GM12891 (cell line): ENCODE data around the gene TLCD2.

Experiments used
- DNase-seq: peaks from one replicate; pipeline ENCODE4 v3.0.0; 2011; ENCODE audit warnings: low spot score; ENCODE audit not compliant: insufficient read length
- FAIRE-seq: peaks from 2 replicates; lab custom pipeline; 2011; peaks lifted over from hg19 to GRCh38; lab: Jason Lieb, UNC
- PAX5 ChIP-seq: IDR thresholded peaks from 2 replicates; pipeline ENCODE4 v1.6.1; 2011; ENCODE audit warnings: low read length, moderate library complexity, mild to moderate bottlenecking; ENCODE audit not compliant: insufficient read depth, severe bottlenecking
- POLR2A ChIP-seq: IDR thresholded peaks from 2 replicates; pipeline ENCODE4 v1.6.1; 2011; ENCODE audit warnings: low read depth, low read length, control low read depth
- POLR2AphosphoS5 ChIP-seq: IDR thresholded peaks from 2 replicates; pipeline ENCODE4 v1.6.1; 2011; ENCODE audit warnings: low read depth, low read length, control low read depth
- POU2F2 ChIP-seq: IDR thresholded peaks from 2 replicates; pipeline ENCODE4 v1.6.1; 2011; ENCODE audit warnings: low read depth, mild to moderate bottlenecking, control low read depth, low read length, moderate library complexity
- SPI1 ChIP-seq: IDR thresholded peaks from 2 replicates; pipeline ENCODE4 v1.6.1; 2011; ENCODE audit warnings: low read depth, low read length, control low read depth
- TAF1 ChIP-seq: IDR thresholded peaks from 2 replicates; pipeline ENCODE4 v1.6.1; 2011; ENCODE audit warnings: low read depth, low read length, control low read depth

TLCD2 gene

GRCh38 chr17:1735834-1736347 is 25.7 kb upstream of the TLCD2 start:
- FAIRE-seq (no peak), DNase-seq (no peak)
- TF ChIP-seq POLR2AphosphoS5 = no peak
- TF ChIP-seq PAX5 = no peak
- no peak for TF ChIP-seq SPI1
- no peak for TF ChIP-seq POLR2A
- TF ChIP-seq TAF1 = no peak
- TF ChIP-seq POU2F2 = no peak

GRCh38 chr17:1735418-1735817 is 25.2 kb upstream of the TLCD2 start:
- TF ChIP-seq PAX5 = no peak
- no peak for TF ChIP-seq POLR2A
- no peak for TF ChIP-seq TAF1
- TF ChIP-seq POLR2AphosphoS5 = no peak
- TF ChIP-seq SPI1 = no peak
- TF ChIP-seq POU2F2 = no peak
- FAIRE-seq (no peak), DNase-seq (no peak)

- TF ChIP-seq POLR2AphosphoS5 (no peak), POLR2A (no peak), POU2F2 (no peak), TAF1 (no peak), PAX5 (no peak), SPI1 (no peak)
- no peak for FAIRE-seq
- no peak for DNase-seq
Measured at GRCh38 chr17:1733759-1734158, 23.6 kb upstream of the TLCD2 start.

GRCh38 chr17:1732833-1733321 is 22.7 kb upstream of the TLCD2 start:
- TF ChIP-seq SPI1 (no peak), PAX5 (no peak), POLR2A (no peak), POLR2AphosphoS5 (no peak), TAF1 (no peak), POU2F2 (no peak)
- no peak for DNase-seq
- peak; percentile 40 for FAIRE-seq

GRCh38 chr17:1732241-1732832 is 22.2 kb upstream of the TLCD2 start:
- FAIRE-seq = no peak
- DNase-seq = no peak

GRCh38 chr17:1731194-1731506 is 21.0 kb upstream of the TLCD2 start:
- FAIRE-seq (no peak), DNase-seq (no peak)
- TF ChIP-seq POLR2A (no peak), TAF1 (no peak), PAX5 (no peak), SPI1 (no peak), POLR2AphosphoS5 (no peak), POU2F2 (no peak)

More at GRCh38 chr17:1732241-1732832, 22.2 kb upstream of the TLCD2 start:
- TF ChIP-seq POLR2A (no peak), SPI1 (no peak), TAF1 (no peak), POU2F2 (no peak), POLR2AphosphoS5 (no peak), PAX5 (no peak)

GRCh38 chr17:1730326-1731193 is 20.4 kb upstream of the TLCD2 start:
- TF ChIP-seq POLR2A (no peak), POLR2AphosphoS5 (no peak), SPI1 (no peak), POU2F2 (no peak)
- no peak for DNase-seq
- no peak for FAIRE-seq

- TF ChIP-seq TAF1 (no peak), POLR2AphosphoS5 (no peak), PAX5 (no peak), POLR2A (no peak), SPI1 (no peak), POU2F2 (no peak)
- FAIRE-seq (no peak), DNase-seq (no peak)
Measured at GRCh38 chr17:1729966-1730325, 19.8 kb upstream of the TLCD2 start.

GRCh38 chr17:1727876-1728630 is 17.9 kb upstream of the TLCD2 start:
- FAIRE-seq (no peak), DNase-seq (no peak)
- TF ChIP-seq POLR2A (no peak), PAX5 (no peak), SPI1 (no peak), POLR2AphosphoS5 (no peak), TAF1 (no peak), POU2F2 (no peak)
